ENCODE results near the gene UQCC3. TPM values are rescaled to one million over a fixed set of nuclear protein-coding genes. Genes with fewer than 3 reads are reported as not detected.
"Not testable (repeated sequence)": the region's sequence is repeated elsewhere in the genome, so short reads cannot be mapped to it uniquely, and the experiment has no call there.

The UQCC3 gene, protein sequence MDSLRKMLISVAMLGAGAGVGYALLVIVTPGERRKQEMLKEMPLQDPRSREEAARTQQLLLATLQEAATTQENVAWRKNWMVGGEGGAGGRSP
- total RNA-seq, result 1 to 10 TPM; 5.0 to 5.7 TPM

DNA sequence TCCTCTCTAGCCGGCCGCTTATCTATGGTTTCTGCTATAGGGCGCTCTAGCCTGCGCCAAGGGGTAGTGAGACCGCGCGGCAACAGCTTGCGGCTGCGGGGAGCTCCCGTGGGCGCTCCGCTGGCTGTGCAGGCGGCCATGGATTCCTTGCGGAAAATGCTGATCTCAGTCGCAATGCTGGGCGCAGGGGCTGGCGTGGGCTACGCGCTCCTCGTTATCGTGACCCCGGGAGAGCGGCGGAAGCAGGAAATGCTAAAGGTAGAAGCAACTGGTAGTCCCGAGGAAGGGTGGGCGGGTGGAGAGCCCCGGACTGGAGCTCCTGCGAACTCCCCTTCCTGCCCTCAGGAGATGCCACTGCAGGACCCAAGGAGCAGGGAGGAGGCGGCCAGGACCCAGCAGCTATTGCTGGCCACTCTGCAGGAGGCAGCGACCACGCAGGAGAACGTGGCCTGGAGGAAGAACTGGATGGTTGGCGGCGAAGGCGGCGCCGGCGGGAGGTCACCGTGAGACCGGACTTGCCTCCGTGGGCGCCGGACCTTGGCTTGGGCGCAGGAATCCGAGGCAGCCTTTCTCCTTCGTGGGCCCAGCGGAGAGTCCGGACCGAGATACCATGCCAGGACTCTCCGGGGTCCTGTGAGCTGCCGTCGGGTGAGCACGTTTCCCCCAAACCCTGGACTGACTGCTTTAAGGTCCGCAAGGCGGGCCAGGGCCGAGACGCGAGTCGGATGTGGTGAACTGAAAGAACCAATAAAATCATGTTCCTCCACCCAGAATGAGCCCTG is at the start of gene UQCC3, which contains the start of gene LBHD1:
TSS of gene UQCC3 (plus strand) at position 66 of the 782 bp plus-strand sequence. CDS start at position 139, 73 bp downstream.
TSS of gene LBHD1 (minus strand) at position 660 of the 782 bp plus-strand sequence. CDS start 2,236 bp downstream, outside the sequence.
- H3K9me3 Mint-ChIP-seq, result no peaks in the 10 kb centered on the region
- H3K4me3 Mint-ChIP-seq, result peak within 1 kb of the TSS; percentile 91
- H3K27me3 Mint-ChIP-seq, result no peaks in the 10 kb centered on the region
- peak within 1 kb of the TSS; percentile 95 for H3K27ac Mint-ChIP-seq
- H3K4me1 Mint-ChIP-seq, result peaks cover 54% of the 10 kb centered on the region
- DNase-seq, result peak; percentile 79
- peaks cover 65% of the 10 kb centered on the region for H3K36me3 Mint-ChIP-seq

DNA sequence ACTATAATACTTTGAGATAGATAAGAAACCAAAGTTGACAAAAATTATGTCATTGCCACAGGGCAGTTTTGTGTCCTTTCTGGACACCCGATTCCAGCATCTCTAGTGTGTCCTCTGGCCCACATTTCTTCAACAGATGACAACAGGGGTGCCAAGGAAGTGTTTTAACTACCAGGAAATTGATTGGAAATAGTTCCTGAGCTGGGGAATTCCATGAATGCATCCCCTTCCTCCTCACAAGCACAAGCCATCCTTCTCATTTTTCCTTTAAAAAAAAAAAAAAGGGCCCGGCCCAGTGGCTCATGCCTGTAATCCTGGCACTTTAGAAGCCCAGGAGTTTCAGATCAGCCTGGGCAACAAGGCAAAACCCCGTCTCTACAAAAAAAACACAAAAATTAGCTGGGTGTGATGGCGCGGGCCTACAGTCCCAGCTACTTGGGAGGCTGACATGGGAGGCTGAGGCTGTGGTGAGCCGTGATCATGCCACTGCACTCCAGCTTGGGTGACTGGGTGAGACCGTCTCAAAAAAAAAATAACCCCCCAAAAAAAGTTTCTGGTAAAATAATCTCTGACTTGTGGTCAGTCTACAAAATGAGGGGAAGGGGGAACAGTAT is 48.9 kb upstream of the UQCC3 start:
- peak overlapping the region; percentile 95 for H3K27ac Mint-ChIP-seq
- H3K36me3 Mint-ChIP-seq, result peaks cover 50% of the 10 kb centered on the region
- no peaks in the 10 kb centered on the region for H3K9me3 Mint-ChIP-seq
- H3K4me3 Mint-ChIP-seq, result peak overlapping the region; percentile 76
- H3K4me1 Mint-ChIP-seq, result peaks cover 28% of the 10 kb centered on the region
- DNase-seq, result no peak
- no peaks in the 10 kb centered on the region for H3K27me3 Mint-ChIP-seq

DNA sequence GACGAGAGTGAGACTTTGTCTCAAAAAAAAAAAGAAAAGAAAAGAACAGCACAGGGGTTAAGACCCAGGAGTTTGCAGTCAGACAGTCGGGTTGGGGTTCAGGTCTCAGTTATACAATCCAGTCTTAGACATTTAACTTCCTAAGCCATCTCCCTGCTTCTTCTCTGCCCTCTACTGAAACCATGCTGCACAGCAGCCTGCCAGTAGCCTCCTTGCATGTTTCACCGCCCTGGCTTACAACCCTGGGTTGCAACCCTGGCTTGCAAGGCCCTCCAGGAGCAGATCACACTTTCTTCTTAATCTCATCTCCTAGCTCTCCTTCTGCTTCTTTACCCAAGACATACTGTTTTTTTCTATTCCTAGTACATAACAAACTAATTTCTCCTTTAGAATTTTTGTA is 43.8 kb upstream of the UQCC3 start:
- Mint-ChIP-seq H3K4me3 (no peak overlapping the region), H3K27me3 (no peaks in the 10 kb centered on the region), H3K36me3 (peaks cover 44% of the 10 kb centered on the region), H3K4me1 (peaks cover 8% of the 10 kb centered on the region), H3K27ac (no peak overlapping the region), H3K9me3 (no peaks in the 10 kb centered on the region)
- DNase-seq, result no peak

DNA sequence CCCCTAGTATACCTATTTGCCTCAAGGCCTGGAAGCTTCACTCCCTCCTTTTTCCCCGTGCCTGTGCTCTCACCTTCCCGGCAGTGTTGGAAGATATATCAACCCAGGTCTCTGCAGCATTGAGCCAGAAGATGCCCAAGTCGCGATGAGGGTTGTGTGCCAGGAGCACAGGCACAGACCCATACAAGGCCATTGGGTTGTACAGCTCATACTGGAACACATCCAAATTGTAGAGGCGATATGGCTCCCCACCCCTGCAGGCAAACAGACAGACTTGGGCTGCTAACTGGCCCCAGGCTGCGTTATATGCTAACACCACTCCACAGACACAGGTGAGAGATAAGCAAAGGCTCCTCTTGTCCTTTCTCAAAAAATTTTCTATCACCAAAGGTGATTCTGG is 39.0 kb upstream of the UQCC3 start:
- no peaks in the 10 kb centered on the region for H3K27me3 Mint-ChIP-seq
- H3K9me3 Mint-ChIP-seq, result no peaks in the 10 kb centered on the region
- H3K4me1 Mint-ChIP-seq, result peaks cover 26% of the 10 kb centered on the region
- H3K36me3 Mint-ChIP-seq, result peaks cover 51% of the 10 kb centered on the region
- DNase-seq, result no peak
- no peak overlapping the region for H3K4me3 Mint-ChIP-seq
- peak overlapping the region; percentile 32 for H3K27ac Mint-ChIP-seq

DNA sequence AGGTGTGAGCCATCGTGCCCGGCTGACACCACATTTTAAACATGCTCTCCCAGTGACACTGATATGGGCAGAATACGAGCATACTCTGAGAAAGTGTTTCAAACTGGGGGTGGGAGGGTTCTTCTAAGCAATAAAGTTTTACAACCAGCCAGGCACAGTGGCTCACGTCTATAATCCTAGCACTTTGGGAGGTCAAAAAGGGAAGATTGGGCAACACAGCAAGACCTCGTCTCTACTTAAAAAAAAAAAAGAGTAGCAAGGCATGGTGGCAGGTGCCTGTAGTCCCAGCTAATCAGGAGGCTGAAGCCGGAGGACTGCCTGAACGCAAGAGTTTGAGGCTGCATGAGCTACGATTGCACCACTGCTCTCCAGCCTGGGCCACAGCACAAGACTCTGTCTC is 27.3 kb upstream of the UQCC3 start:
- peaks cover 38% of the 10 kb centered on the region for H3K4me1 Mint-ChIP-seq
- H3K27me3 Mint-ChIP-seq, result no peaks in the 10 kb centered on the region
- peak overlapping the region; percentile 14 for H3K4me3 Mint-ChIP-seq
- peaks cover 40% of the 10 kb centered on the region for H3K36me3 Mint-ChIP-seq
- H3K27ac Mint-ChIP-seq, result peak overlapping the region; percentile 38
- H3K9me3 Mint-ChIP-seq, result no peaks in the 10 kb centered on the region
- no peak for DNase-seq

DNA sequence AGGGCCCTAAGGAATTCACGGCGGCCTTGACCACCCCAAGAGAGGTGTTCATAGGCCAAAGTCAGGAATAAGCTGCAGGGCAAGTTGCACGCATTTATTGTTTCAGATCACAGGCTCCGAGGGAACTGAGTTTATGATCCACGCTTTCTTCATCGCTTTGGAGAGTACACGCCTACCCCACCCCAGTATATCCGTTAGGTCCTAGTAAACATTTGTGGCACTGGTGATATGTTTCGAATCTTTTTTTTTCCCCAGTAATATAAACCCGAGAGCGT is 25.9 kb upstream of the UQCC3 start:
- Mint-ChIP-seq H3K9me3 (no peaks in the 10 kb centered on the region), H3K27me3 (no peaks in the 10 kb centered on the region), H3K4me1 (peaks cover 30% of the 10 kb centered on the region), H3K4me3 (peak overlapping the region; percentile 99), H3K36me3 (peaks cover 31% of the 10 kb centered on the region), H3K27ac (peak overlapping the region; percentile 99)
- DNase-seq, result no peak

DNA sequence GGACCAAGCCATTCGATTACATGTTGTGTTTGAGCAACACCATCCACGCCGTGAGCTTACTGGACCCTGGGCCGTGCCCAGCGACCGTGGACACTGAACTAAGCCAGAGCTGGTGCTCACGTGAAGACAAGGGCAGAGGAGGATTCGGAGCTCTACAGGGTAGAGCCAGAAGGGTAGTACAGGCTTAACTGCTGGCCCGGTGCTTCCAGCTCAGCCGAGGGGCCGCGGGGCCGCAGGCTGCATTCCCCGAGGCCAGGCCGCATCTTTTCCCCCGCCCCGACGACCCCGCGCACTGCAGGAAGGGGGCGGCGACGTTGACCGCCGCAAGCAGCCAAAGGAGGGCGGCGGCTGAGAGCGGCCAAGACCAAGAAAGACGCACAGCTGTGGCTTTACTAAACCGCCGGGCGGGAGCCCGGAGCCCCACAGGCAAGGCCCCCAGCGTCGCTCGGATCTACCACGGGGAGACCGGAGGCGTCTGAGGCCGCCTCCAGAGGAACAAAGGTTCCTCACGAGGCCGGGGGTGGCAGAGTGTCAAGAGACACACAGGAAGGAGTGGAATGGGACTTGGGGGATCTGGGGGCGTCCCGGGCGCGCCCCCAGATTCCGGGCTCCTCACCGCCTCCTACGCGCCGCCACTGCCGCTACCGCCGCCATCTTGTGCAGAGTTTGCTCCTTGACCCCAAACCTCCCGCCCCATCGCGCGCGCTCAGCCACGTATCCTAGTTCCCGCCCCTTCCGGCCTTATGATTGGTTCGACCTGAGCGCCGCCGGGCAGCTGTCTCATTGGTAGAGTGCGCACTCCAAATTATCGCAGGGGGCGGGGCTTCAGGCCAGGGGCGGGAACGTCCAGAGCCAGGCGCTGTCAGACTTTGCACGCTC is 25.3 kb upstream of the UQCC3 start, which contains the start of gene GANAB:
TSS of gene GANAB (minus strand) at position 668 of the 879 bp plus-strand sequence. CDS start at position 654, 14 bp downstream.
- H3K4me1 Mint-ChIP-seq, result peaks cover 28% of the 10 kb centered on the region
- peak; percentile 99 for DNase-seq
- H3K9me3 Mint-ChIP-seq, result no peaks in the 10 kb centered on the region
- peak within 1 kb of the TSS; percentile 99 for H3K4me3 Mint-ChIP-seq
- H3K36me3 Mint-ChIP-seq, result peaks cover 30% of the 10 kb centered on the region
- H3K27ac Mint-ChIP-seq, result peak within 1 kb of the TSS; percentile 99
- H3K27me3 Mint-ChIP-seq, result no peaks in the 10 kb centered on the region

DNA sequence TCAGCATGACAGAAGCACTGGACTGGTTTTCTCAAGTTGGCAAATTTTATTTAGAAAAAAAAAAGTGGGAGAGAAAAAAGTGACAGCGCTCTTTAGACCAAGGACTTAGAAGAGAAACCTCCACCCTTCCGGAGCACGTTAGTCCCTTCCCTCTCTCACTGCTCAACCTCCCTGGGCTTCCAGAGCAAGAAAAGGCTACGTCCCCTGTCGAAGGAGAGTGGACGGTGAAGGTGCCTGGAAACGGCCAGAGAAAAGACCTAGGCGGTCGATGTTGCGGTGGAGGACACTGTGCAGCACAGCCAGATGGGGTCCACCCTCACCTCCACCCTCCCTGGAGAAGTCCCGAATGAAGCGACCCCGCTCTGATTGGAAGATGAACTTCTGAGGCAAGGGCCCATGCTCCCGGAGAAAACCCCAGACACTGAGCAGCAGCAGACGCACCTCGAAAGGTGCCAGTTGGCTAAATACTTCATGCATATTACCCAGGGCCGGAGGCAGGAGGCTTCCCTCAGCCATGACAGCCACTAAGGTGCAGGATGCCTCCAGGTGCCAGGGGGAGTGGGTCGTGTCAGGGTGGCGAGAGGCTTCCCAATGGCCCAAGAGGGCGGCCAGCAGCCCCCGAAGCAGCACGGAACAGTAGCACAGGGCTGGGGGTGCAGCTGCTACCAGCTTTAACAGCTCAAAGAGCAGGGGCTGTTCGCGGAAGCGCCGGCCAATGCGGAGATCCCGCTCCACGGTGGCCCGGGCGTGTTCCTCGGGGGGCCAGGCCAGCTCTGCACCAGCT is 24.5 kb upstream of the UQCC3 start:
- Mint-ChIP-seq H3K27me3 (no peaks in the 10 kb centered on the region), H3K4me3 (peak overlapping the region; percentile 99), H3K27ac (peak overlapping the region; percentile 99), H3K36me3 (peaks cover 27% of the 10 kb centered on the region), H3K9me3 (no peaks in the 10 kb centered on the region), H3K4me1 (peaks cover 28% of the 10 kb centered on the region)
- no peak for DNase-seq

DNA sequence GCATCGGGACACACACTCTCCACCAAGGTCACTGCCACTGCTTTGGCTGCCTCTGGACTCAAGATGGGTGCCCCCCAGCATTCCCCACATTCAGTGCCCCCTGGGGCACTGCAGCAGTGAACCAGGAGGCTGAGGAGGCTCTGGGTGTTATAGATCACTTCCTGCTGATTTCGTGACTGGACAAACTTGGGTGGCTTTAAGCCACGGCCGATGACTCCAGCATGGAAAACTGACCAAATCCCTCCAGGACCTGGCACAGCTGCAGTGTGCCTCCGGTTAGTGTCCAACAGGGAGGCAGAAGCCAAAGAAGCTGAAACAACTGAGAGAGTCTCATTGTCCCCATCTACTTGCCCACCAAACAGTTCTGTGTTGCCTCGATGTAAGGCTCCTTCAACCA is 23.9 kb upstream of the UQCC3 start:
- Mint-ChIP-seq H3K4me3 (peak overlapping the region; percentile 34), H3K4me1 (peaks cover 30% of the 10 kb centered on the region), H3K36me3 (peaks cover 26% of the 10 kb centered on the region), H3K9me3 (no peaks in the 10 kb centered on the region), H3K27ac (peak overlapping the region; percentile 60), H3K27me3 (no peaks in the 10 kb centered on the region)
- no peak for DNase-seq

DNA sequence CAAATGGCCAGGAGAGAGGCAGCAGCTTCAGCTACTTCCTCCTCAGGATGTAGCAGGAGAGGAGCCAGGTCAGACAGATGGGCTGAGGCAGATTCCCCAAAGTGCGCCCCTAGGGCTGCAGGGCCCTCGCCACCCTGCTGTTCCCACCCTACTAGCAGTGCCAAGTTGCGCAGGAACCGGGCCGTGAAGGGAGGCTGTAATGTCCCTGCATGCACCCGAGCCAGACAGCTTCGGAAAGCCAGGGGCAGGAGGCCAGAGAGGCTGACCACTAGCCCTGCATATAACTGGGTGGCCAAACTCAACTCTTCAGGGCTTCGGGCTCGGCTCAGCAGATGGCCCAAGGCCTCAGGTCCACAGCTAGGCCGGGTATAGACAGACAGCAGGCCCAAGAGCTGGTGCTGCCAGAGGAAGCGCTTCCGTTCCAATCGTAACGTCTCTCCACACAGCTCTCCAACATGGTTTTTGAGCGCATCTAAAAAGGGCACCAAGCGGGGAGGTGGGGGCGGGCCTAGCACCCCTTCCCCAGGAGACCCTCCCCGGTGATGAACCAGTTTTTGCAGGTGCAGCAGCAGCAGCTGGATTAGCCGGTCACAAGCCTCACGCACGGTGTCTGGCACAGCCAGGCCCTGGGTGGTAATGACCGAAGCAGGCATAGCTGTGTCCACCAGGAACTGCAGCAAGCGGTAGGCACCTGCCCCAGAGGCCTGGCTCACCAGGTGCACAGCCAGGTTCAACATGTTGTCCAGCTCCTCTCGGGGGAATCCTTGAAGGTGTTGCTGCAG is 23.1 kb upstream of the UQCC3 start:
- Mint-ChIP-seq H3K4me1 (peaks cover 31% of the 10 kb centered on the region), H3K27ac (no peak overlapping the region), H3K36me3 (peaks cover 24% of the 10 kb centered on the region), H3K27me3 (no peaks in the 10 kb centered on the region), H3K9me3 (no peaks in the 10 kb centered on the region), H3K4me3 (no peak overlapping the region)
- no peak for DNase-seq

DNA sequence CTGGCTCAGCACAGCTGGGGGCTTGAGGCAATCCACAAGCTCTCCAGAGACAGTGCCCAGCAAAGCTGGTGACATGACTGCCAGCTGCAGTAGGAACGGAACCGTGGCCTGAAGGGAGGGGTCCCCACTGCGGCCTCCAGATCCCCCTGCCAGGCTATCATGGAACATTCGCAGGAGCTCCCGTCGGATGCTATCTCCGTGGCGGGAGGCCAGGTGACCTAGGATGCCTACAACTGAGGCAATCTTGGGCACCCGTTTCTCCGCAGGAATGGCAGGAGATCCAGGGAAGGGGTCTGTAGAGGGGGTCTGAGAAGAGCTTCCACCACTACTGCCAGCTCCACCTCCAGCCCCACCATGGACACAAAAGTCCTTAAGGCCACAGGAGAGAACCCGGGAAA is 22.5 kb upstream of the UQCC3 start:
- no peak overlapping the region for H3K27ac Mint-ChIP-seq
- H3K4me3 Mint-ChIP-seq, result no peak overlapping the region
- no peak for DNase-seq
- peaks cover 24% of the 10 kb centered on the region for H3K36me3 Mint-ChIP-seq
- H3K4me1 Mint-ChIP-seq, result peaks cover 34% of the 10 kb centered on the region
- H3K9me3 Mint-ChIP-seq, result no peaks in the 10 kb centered on the region
- no peaks in the 10 kb centered on the region for H3K27me3 Mint-ChIP-seq

DNA sequence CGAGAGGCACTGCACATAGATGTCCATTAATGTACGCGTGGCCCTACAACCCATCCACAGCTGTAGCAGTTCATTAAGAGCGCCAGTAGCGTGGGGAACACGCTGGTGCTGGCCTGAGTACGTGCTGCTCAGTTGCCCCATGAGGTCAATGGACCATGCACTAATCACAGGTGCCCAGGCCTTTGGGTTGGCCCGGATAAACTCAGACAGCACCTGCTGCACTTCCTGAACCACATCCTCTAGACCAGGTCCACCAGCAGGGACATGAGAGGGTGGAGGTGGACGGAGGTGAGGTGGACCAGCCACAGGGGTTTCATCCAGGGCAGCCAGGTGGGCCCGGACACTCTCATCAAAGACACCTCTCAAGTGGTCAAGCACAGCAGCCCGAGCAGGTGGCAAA is 22.0 kb upstream of the UQCC3 start:
- H3K27me3 Mint-ChIP-seq, result no peaks in the 10 kb centered on the region
- H3K9me3 Mint-ChIP-seq, result no peaks in the 10 kb centered on the region
- H3K4me1 Mint-ChIP-seq, result peaks cover 37% of the 10 kb centered on the region
- no peak overlapping the region for H3K27ac Mint-ChIP-seq
- H3K36me3 Mint-ChIP-seq, result peaks cover 19% of the 10 kb centered on the region
- no peak for DNase-seq
- no peak overlapping the region for H3K4me3 Mint-ChIP-seq

DNA sequence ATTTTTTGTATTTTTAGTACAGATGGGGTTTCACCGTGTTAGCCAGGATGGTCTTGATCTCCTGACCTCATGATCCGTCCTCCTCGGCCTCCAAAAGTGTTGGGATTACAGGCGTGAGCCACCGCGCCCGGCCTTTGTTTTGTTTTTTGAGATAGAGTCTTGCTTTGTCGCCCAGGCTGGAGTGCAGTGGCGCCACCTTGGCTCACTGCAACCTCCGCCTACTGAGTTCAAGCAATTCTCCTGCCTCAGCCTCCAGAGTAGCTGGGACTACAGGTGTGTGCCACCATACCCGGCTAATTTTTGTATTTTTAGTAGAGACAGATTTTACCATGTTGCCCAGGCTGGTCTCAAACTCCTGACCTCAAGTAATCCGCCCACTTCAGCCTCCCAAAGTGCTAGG is 21.2 kb upstream of the UQCC3 start:
- H3K27ac Mint-ChIP-seq, H3K27me3 Mint-ChIP-seq, H3K4me3 Mint-ChIP-seq, DNase-seq, H3K9me3 Mint-ChIP-seq: not testable (repeated sequence)
- Mint-ChIP-seq H3K36me3 (peaks cover 13% of the 10 kb centered on the region), H3K4me1 (peaks cover 32% of the 10 kb centered on the region)
